HT-29 (cell line): ENCODE data around the gene ATF7. TPM values are rescaled to one million over a fixed set of nuclear protein-coding genes. Genes with fewer than 3 reads are reported as not detected.
"Not testable (repeated sequence)": the region's sequence is repeated elsewhere in the genome, so short reads cannot be mapped to it uniquely, and the experiment has no call there.

Experiments used
- DNase-seq: peaks from one replicate; pipeline ENCODE4 v3.0.0-alpha.2; 2015; ENCODE audit warnings: low spot score
- total RNA-seq: library from RNA; depleted of rRNA; stranded (reverse); fragments of >200 nt; shearing (Covaris generic); gene quantifications from 2 replicates; pipeline ENCODE4 v1.2.3, GENCODE V29; 2014

Gene ATF7
- total RNA-seq, 1 experiment from 2014 or later, result 7.5 TPM

DNA sequence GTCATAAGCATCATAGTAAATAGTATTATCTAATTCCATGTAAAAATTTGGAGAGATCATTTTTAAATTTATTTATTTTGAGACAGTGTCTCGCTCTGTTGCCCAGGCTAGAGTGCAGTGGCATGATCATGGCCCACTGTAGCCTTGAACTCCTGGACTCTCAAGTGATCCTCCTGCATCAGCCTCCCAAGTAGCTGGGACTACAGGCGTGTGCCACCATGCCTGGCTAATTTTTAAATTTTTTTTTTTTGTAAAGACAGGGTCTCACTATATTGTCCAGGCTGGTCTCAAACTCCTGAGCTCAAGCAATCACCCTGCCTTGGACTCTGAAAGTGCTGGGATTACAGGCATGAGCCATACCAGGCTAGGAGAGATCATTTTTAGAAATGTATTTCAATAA, 27.2 kb downstream of the ATF7 start:
- not testable (repeated sequence) for DNase-seq

DNA sequence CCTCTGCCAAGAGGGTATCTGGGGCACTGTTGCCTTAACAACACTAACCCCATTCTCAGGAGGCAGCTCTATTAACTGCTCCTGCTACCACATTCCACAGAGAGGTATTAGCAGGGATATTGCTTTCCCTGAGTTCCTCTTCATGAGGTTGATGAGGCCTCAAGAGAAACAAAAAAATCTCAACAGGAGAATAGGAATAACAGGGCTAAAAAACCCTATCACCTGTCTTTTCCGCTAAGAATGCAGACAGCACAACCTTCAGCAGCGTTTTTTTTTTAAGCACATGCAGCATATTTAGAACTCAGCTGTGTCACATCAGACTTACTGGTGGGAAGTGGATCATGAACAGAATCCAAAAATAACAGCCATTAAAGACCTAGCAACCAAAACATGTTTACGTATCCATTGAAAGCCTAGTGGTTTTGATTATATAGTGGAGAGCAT, 29.2 kb downstream of the ATF7 start:
- DNase-seq, result no peak

GRCh38 chr12:53594897-53595615, 31.1 kb downstream of the ATF7 start:
- no peak for DNase-seq

GRCh38 chr12:53593707-53594106, 32.5 kb downstream of the ATF7 start:
- no peak for DNase-seq

GRCh38 chr12:53593031-53593430, 33.2 kb downstream of the ATF7 start:
- DNase-seq, result no peak

DNA sequence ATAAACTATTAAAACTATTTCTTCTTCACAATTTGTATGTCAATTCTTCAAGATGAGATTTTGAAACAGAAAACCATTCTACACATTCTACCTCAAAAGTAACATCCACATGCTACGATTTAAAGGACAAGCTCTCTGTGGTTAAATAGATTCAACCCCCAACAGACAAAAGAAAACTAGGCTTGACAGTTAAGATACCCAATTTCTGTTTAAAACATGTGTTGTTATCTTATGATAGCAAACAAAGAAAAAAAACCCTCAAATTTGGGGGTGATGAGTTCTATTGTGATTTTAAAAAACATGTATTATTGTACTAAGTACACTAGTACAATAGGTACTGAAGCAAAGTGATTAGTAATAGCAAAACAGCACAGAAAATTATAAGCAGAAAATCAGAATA, 33.8 kb downstream of the ATF7 start:
- DNase-seq, result no peak

DNA sequence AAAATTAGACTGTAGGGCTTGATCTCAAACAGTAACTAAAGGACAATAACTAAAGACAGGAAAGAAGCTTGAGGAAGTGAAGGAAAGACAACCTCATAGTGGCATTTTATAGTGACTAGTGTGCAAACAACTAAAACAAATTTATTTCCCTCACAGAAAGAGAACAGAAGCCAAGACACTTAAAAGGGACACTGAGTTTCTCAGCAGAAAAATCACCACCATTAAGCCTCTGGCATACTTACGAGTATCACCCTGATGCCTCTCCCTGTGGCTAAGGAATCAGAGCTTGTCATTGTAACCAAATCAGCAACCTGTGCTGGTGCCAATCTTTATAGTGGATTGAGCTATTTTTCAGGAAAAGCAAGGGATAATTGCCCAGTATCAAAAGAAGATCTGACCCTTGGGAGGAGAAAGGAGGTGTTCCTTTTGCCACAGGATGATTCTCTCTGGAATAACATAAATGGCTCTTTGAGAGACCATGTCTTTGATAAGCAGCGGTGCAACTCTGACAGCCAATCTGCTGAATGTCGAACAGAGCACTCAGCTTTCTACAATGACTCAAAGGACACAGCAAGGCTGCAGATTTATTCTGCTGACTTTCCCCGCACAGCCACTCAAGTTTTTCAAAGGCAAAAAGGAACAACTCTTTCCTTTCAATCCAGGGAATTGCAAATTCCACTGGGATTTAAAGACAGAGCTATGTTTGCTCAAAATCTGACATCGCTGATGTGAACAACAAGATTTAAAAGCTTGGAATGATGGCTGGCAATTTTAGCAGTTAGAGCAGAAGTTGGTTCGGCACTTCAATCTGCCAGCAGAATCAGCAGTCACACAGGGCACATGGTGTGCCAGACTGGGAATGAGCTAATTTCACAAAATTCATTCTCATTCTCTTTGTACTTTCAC, 34.6 kb downstream of the ATF7 start:
- no peak for DNase-seq

DNA sequence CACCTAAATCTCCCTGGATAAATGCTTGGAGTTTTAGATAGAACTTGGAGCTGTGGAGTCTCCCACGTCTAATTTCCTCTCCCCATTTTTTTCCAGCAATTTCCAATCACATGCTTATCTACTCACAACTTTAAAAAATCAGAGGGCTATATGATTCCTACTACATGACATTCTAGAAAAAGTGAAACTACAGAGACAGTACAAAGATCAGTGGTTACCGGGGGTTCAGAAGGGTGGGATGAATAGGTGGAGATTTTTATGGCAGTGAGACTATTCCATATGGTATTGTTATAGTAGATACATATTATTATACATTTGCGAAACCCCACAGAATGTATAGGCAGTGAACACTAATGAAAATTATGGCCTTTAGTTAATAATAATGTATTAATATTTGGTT, 35.5 kb downstream of the ATF7 start:
- no peak for DNase-seq

DNA sequence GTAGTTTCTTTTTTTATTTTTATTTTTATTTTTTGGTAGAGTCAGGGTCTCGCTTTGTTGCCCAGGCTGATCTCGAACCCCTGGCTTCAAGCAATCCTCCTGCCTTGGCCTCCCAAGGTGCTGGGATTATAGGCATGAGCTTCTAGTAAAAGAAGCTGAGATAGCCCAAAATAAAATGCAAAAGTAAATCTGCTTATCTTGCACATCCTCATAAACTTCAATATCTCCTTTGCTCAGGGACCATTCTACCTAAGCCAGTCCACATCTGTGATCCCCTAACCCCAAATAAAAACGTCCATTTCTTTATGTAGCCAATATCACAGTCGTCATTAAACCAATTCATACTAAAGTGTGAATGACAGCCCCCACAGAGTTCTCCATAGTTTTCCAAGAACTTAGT, 36.3 kb downstream of the ATF7 start:
- DNase-seq, result no peak

DNA sequence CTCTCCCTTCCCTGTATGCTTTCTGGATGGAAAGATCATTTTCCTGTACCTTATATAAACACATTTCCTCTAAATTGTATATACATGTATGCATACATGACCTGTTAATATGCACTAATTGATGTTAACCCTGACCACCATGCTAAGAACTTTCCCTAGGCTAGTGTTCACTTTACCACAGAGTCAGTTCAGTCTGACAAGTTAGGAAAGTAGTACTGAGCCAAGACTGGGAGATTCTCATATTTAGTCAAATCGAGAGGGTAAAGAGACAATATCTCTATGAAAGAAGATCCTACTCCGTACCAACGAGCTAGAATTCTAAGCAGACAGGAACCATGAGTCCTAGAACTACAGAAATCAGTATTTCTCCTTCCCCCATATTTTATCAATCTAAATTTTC, 36.8 kb downstream of the ATF7 start:
- no peak for DNase-seq

DNA sequence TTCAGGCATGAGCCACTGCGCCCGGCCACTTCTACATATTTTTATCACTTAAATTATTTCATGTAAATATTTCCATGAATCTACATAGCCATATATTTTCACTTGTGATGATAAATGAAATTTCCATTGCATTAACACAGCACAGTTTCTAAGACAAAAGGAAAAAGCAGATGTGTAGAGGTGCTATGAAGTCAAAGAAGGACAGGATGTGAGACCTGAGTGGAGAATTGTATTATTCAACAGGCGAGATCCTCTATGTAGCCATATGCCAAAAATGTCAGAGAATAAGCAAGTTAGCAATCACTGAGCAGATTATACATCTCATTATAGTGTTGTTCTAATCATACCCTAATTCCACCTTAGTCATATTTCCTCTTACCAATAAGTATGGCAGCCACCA, 38.1 kb downstream of the ATF7 start:
- no peak for DNase-seq

GRCh38 chr12:53586745-53587144, 39.4 kb downstream of the ATF7 start:
- DNase-seq, result no peak

DNA sequence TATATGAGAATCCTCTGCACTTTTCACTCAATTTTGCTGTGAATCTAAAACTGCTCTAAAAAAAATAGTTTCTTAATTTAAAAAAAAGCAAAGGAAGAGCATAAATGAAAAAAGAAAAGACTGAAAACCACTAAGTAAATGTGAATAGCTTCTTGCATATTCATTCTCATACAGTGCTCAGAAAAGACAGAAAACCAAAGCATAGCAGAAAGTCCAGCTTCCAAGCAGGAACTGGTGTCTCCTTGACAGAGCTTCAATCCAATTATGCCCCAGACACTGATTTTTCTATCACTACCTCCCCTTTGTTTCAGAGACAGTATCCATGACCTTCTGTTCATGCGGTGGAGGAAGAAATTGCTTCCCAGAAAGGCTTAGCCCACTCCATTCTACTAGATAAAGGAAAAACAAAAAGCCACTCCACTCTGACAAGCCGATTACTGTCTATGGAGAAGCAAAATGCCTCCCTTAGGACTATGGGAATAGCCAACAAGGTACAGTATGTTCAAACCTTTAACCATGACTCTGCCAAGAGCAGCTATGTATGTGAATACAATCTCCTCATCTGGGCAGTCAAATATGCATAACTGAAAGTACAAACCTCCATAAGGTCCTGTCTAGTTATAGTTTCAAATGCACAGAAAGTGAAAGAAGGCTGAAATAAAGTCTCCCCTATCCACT, 40.6 kb downstream of the ATF7 start:
- no peak for DNase-seq

GRCh38 chr12:53579545-53579955, 46.6 kb downstream of the ATF7 start:
- DNase-seq, result no peak

GRCh38 chr12:53578783-53579182, 47.4 kb downstream of the ATF7 start:
- DNase-seq, result no peak

- DNase-seq, result no peak
These were observed 48.2 kb downstream of the ATF7 start for GRCh38 chr12:53577941-53578352.

- peak; percentile 46 for DNase-seq
These were observed 50.5 kb downstream of the ATF7 start for GRCh38 chr12:53575502-53576249.

DNA sequence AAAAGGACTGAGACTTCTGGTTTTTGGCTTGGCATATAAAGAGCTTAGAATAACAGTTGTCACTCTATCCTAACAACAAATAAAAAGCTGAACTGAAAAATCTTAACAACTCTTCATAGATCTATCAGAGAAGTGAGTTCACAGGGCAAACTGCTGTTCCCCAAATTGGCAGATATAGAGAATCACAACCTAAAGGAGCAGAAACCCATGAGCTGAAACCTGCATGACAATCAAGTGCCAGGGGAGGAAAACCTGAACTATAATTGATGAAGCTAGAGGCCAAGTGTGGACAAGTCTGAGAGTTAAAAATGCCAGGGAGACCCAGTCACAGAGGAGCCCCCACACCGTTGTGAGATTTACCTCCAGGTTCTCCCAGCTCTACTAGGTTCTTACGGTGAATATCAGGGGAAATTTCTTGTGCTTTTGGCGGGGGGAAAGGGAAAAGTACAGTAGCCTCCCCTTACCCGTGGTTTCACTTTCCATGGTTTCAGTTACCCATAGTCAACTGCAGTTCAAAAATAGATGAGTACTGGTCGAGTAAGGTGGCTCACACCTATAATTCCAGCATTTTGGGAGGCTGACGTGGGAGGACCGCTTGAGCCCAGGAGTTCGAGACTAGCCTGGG, 53.9 kb downstream of the ATF7 start:
- DNase-seq, result no peak

DNA sequence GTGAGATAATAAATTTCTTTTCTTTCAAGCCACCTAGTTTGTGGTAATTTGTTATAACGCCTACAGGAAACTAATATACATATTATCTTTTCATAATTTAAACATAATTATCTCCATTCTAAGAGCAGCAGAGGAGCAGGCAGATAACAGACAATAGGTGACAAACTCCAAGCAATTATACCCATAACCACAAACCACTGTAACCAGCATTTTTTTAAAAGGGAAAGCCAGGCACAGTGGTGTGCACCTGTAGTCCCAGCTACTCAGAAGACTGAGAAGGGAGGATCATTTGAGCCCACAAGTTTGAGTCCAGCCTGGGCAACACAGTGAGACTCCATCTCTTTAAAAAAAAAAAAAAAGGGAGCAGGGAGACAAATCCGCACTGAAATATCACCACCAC, 54.9 kb downstream of the ATF7 start:
- DNase-seq, result no peak

GRCh38 chr12:53568809-53569557, 57.2 kb downstream of the ATF7 start:
- DNase-seq, result no peak
